Keratinocyte (primary cell): Measurements from ENCODE around the gene MSL1. TPM values are rescaled to one million over a fixed set of nuclear protein-coding genes. Genes with fewer than 3 reads are reported as not detected.
A peak's percentile ranks its signal among the peaks of the same experiment; 100 is the strongest.

Source experiments
- DNase-seq: peaks from one replicate; pipeline ENCODE4 v3.0.0-alpha.2; 2011; ENCODE audit warnings: low read depth, missing footprints, low spot score
- FAIRE-seq: peaks from 2 replicates; lab custom pipeline; 2011; peaks lifted over from hg19 to GRCh38; lab: Jason Lieb, UNC
- H2AFZ ChIP-seq: 2 replicates; pipeline ENCODE4 v1.6.0; 2012; ENCODE audit warnings: low read length, control low read depth, inconsistent platforms; ENCODE audit not compliant: control insufficient read depth
- H3K27ac ChIP-seq: 2 replicates; pipeline ENCODE4 v1.5.1; 2011; ENCODE audit warnings: low read length; ENCODE audit not compliant: control insufficient read depth, insufficient read depth
- H3K27me3 ChIP-seq: 3 replicates; pipeline ENCODE4 v1.6.0; 2011; ENCODE audit warnings: low read length; ENCODE audit not compliant: control insufficient read depth, insufficient read depth; ENCODE audit errors: extremely low read depth
- H3K36me3 ChIP-seq, 2 experiments: 2 replicates in 1 of 2; 3 replicates in 1 of 2; pipeline ENCODE4 v1.5.1; 2011; ENCODE audit warnings: low read length in 2 of 2, mild to moderate bottlenecking in 1 of 2; ENCODE audit not compliant: control insufficient read depth in 2 of 2, insufficient read depth in 2 of 2; ENCODE audit errors: extremely low read depth in 1 of 2
- H3K4me1 ChIP-seq: 3 replicates; pipeline ENCODE4 v1.5.1; 2011; ENCODE audit warnings: low read length; ENCODE audit not compliant: control insufficient read depth, insufficient read depth; ENCODE audit errors: extremely low read depth
- H3K4me2 ChIP-seq: 3 replicates; pipeline ENCODE4 v1.6.0; 2011; ENCODE audit warnings: low read depth, low read length; ENCODE audit not compliant: control insufficient read depth, insufficient read depth; ENCODE audit errors: extremely low read depth
- H3K4me3 ChIP-seq, 3 experiments: fragments of 200-600 bp in 1 of 3; sonication (generic) in 1 of 3; 2 replicates in 2 of 3; 3 replicates in 1 of 3; pipeline ENCODE4 v1.5.1; 2011 to 2016; ENCODE audit warnings: low read length in 3 of 3, mild to moderate bottlenecking in 3 of 3, control low read depth in 2 of 3, inconsistent platforms in 1 of 3, low read depth in 1 of 3, mixed read lengths in 1 of 3, mixed run types in 1 of 3, moderate library complexity in 1 of 3; ENCODE audit not compliant: control insufficient read depth in 2 of 3, insufficient read depth in 2 of 3; ENCODE audit errors: extremely low read depth in 1 of 3
- H3K79me2 ChIP-seq: 2 replicates; pipeline ENCODE4 v1.6.0; 2012; ENCODE audit warnings: low read length; ENCODE audit not compliant: control insufficient read depth, insufficient read depth
- H3K9ac ChIP-seq: 3 replicates; pipeline ENCODE4 v1.6.0; 2011; ENCODE audit warnings: low read length; ENCODE audit not compliant: control insufficient read depth, insufficient read depth; ENCODE audit errors: extremely low read depth
- H3K9me1 ChIP-seq: 3 replicates; pipeline ENCODE4 v1.6.0; 2011; ENCODE audit warnings: low read length; ENCODE audit not compliant: control insufficient read depth, insufficient read depth; ENCODE audit errors: extremely low read depth
- H3K9me3 ChIP-seq: 2 replicates; pipeline ENCODE4 v1.5.1; 2012; ENCODE audit warnings: low read depth, low read length; ENCODE audit not compliant: control insufficient read depth
- H4K20me1 ChIP-seq: 3 replicates; pipeline ENCODE4 v1.6.0; 2011; ENCODE audit warnings: low read length; ENCODE audit not compliant: control insufficient read depth, insufficient read depth; ENCODE audit errors: extremely low read depth
- CTCF ChIP-seq, 3 experiments: IDR thresholded peaks in 1 of 3; conservative IDR thresholded peaks in 1 of 3; optimal IDR thresholded peaks in 1 of 3; 2 replicates in 2 of 3; 3 replicates in 1 of 3; pipeline versions ENCODE3 to v1.5.1; 2011; ENCODE audit warnings: low read length in 3 of 3, mild to moderate bottlenecking in 3 of 3, moderate library complexity in 2 of 3, control low read depth in 1 of 3, inconsistent platforms in 1 of 3; ENCODE audit not compliant: insufficient read depth in 2 of 3; ENCODE audit errors: extremely low read depth in 1 of 3
- EZH2 ChIP-seq: IDR thresholded peaks from one replicate; pipeline ENCODE4 v1.6.1; 2012; ENCODE audit warnings: inconsistent platforms, mild to moderate bottlenecking, low read length, moderate library complexity
- dilution Hi-C: fragments of 300-500 bp; cut with MboI; formaldehyde crosslinking; loops from one replicate; pipeline ENCODE4 v1.7.0; 2020; ENCODE audit warnings: low sequenced_read_pairs; ENCODE audit not compliant: extremely low pct_ligation_motif_present
- polyA plus RNA-seq, 5 experiments: library from polyadenylated mRNA; depleted of rRNA in 3 of 5; stranded (reverse) in 3 of 5; stranded (forward) in 1 of 5; unstranded in 1 of 5; fragments of >200 nt; gene quantifications; 1 replicate in 1 of 5; 2 replicates in 3 of 5; 3 replicates in 1 of 5; pipeline versions ENCODE4 v1.2.1 to v1.2.3, GENCODE V29; 2011 to 2012; ENCODE audit warnings: missing spikeins in 2 of 5, low read depth in 1 of 5, low replicate concordance in 1 of 5

The MSL1 gene
- polyA plus RNA-seq, 1 donor (not counting 4 experiments of a cell fraction or from before 2014, with no cell fraction given) = 66.8 TPM

GRCh38 chr17:40180694-40181093 is 58.9 kb downstream of the MSL1 start:
- Histone ChIP-seq H3K27ac (peak overlapping the region; percentile 41), H3K9me3 (no peaks in the 10 kb centered on the region), H3K4me1 (peaks cover 44% of the 10 kb centered on the region), H3K27me3 (no peaks in the 10 kb centered on the region), H3K9ac (peak overlapping the region; percentile 0), H3K4me2 (peak overlapping the region; percentile 52), H3K79me2 (no peaks in the 10 kb centered on the region), H3K36me3 (no peaks in the 10 kb centered on the region), H3K4me3 (no peak overlapping the region), H2AFZ (no peak overlapping the region), H4K20me1 (no peaks in the 10 kb centered on the region), H3K9me1 (no peaks in the 10 kb centered on the region)
- DNase-seq (no peak), FAIRE-seq (no peak)
- no peak for TF ChIP-seq CTCF (optimal IDR thresholded peaks at IDR 0.05 in 1 of 3, IDR thresholded peaks at IDR 0.05 in 1 of 3, conservative IDR thresholded peaks at IDR 0.05 in 1 of 3; ENCODE audit: extremely low read depth in 1 of 3, insufficient read depth in 2 of 3, low read length in 3 of 3)
- no peak for TF ChIP-seq EZH2
- dilution Hi-C loops = no loop called here

GRCh38 chr17:40181205-40181604 is 59.4 kb downstream of the MSL1 start:
- Histone ChIP-seq H3K9me3 (no peaks in the 10 kb centered on the region), H3K4me1 (peaks cover 41% of the 10 kb centered on the region), H3K27ac (no peak overlapping the region), H3K9ac (no peak overlapping the region), H3K4me3 (no peak overlapping the region), H2AFZ (no peak overlapping the region), H3K9me1 (no peaks in the 10 kb centered on the region), H3K79me2 (no peaks in the 10 kb centered on the region), H3K36me3 (no peaks in the 10 kb centered on the region), H3K27me3 (no peaks in the 10 kb centered on the region), H4K20me1 (no peaks in the 10 kb centered on the region), H3K4me2 (no peak overlapping the region)
- dilution Hi-C loops = no loop called here
- DNase-seq (no peak), FAIRE-seq (no peak)
- TF ChIP-seq CTCF (optimal IDR thresholded peaks at IDR 0.05 in 1 of 3, IDR thresholded peaks at IDR 0.05 in 1 of 3, conservative IDR thresholded peaks at IDR 0.05 in 1 of 3; ENCODE audit: extremely low read depth in 1 of 3, insufficient read depth in 2 of 3, low read length in 3 of 3) (no peak), EZH2 (no peak)
